NCI-H510A (cell line): Measurements from ENCODE around the gene GGA1.
"Not testable (repeated sequence)": the region's sequence is repeated elsewhere in the genome, so short reads cannot be mapped to it uniquely, and the experiment has no call there.

ENCODE experiments used
- DNase-seq: peaks from one replicate; lab custom pipeline; 2025; lab: John Stamatoyannopoulos, UW

Gene GGA1

GRCh38 chr22:37609240-37610152 lies 862 bp downstream of the GGA1 start:
- no peak for DNase-seq

GRCh38 chr22:37610153-37610475 lies 1.5 kb downstream of the GGA1 start:
- DNase-seq: not testable (repeated sequence)

- DNase-seq: no peak
Observed at GRCh38 chr22:37610480-37611129, 2.0 kb downstream of the GGA1 start.

GRCh38 chr22:37611207-37611606 lies 2.6 kb downstream of the GGA1 start:
- no peak for DNase-seq

DNA sequence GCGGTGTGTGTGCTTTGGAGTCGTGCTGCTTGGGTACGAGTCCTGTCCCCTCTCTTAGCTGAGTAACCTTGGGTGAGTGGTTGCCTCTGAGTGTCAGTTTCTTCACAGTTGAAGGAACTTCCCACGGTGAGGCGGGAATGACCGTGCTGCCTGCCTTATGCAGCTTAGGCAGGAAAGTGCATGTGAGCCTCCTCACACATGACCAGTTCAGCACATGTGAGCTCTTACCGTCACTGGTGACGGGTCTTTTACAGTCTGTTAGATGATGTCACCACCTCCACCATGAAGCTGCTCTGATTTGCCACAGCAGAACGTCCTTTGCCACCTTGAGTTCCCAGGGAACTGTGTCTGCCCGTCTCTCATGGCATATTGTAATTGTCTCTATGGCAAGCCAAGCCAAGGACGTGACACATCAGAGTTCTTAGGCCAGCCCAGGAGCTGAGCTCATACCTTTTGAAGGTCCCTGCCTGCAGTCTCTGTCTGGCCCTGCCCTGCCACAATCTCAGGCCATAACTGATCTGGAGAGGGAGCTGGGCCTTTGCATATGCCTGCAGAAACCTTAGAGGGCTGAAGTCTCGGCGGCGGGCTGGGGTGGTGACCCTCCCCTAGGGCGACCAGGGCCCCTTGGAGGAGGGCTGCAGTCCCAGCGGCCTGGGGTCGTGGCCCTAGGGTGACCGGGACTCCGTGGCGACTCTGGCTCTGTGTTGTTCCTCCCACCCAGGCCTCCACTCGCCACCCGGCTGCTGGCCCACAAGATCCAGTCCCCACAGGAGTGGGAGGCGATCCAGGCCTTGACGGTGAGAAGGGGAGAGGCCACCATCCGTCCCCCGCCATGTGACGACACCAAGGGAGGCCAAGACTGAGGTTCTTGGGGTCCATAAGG lies 7.8 kb downstream of the GGA1 start:
- DNase-seq: no peak

DNA sequence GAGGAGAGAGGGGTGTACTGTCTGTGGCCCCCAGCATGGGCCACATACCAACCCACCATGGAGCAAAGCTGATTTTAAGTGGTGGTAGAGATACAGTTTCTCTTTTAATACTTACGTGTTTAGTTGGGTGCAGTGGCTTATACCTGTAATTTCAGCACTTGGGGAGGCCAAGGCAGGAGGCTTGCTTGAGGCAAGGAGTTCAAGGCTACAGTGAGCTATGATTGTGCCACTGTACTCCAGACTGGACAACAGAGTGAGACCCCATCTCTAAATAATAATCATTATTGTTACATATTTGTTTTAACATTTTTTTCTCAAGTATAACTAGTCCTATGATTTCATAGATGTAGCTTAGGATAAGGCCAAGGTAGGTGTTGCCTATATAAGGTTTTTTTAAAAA lies 8.8 kb downstream of the GGA1 start:
- no peak for DNase-seq

GRCh38 chr22:37618072-37618656 lies 9.5 kb downstream of the GGA1 start:
- DNase-seq: no peak

DNA sequence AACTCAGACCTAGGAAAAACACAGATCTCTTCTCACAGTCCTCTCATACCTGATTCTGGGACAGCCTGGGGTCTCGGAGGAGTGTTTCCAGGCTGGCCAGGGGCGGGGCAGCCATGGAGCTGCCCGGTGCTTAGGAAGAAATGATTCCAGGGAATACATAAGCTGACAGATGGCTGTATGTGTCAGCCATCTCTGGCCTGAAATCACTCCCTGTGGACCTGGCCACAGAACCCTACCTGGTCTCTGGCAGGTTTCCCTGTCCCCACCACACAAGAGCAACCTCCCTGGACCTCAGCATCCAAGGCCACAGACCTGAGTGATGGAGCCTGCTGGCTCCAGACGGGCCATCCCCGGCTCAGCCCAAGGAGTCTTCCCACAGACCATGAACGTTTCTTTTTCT lies 10.0 kb downstream of the GGA1 start:
- DNase-seq: no peak

- no peak for DNase-seq
Observed at GRCh38 chr22:37619991-37620390, 11.4 kb downstream of the GGA1 start.

DNA sequence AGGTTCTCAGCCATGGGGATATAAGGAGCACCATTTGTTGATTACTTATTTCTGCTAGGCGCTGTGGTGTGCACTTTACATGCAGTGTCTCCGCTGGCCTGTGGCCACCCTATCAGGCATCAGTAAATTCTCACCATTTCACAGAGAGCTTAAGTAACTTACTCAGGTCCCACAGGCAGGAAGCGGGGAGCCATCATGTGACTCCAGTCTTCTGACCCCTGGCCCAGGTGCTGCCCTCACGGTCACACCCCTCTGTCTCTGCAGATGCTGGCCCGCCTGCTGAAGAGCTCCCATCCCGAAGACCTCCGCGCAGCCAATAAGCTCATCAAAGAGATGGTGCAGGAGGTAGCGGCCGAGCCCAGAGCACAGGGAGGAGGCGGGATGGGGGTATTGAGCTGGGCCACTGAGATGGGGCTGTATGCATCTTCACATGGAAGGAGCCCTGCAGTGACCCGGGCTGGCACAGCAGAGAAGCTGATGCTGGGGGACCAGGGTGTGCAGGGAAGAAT lies 12.8 kb downstream of the GGA1 start:
- DNase-seq: no peak

GRCh38 chr22:37623075-37624016 lies 14.7 kb downstream of the GGA1 start:
- DNase-seq: no peak

- no peak for DNase-seq
Observed at GRCh38 chr22:37624017-37624365, 15.4 kb downstream of the GGA1 start.

DNA sequence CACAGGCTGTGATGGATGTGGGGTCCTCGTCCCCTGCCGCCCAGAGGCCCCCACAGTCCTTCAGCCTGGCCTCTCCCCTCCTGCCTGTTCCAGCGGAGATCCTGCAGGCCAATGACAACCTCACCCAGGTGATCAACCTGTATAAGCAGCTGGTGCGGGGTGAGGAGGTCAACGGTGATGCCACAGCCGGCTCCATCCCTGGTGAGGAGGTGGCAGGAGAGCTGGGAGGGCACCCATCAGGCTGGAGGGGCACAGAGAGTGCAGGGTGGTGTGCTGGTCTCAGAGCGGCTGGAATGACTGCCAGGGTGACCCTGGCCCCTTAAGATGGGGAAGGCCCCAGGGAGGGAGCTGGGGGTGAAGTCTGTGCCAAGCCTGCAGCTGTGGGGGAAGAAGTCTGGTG lies 16.2 kb downstream of the GGA1 start:
- no peak for DNase-seq

- DNase-seq: no peak
Observed at GRCh38 chr22:37625737-37626136, 17.1 kb downstream of the GGA1 start.

DNA sequence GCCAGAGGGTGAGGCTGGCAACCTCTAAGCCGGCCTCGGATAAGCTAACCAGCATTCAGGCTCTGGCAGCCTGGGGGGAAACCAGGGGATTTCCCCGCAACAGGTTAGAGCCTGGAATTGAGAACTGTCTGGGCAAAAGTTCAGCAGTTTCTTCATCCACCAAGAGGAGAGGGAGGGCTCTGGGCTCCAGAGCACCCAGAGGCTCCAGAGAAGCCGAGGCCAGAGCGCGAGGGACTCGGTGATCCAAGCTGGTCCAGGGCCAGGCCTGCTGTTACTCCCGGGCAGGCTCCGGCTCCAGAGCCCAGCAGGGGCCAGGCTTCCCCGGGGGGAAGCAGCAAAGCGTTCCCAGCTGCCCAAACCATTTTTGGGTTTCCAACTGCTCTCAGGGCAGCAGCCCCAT lies 17.5 kb downstream of the GGA1 start:
- no peak for DNase-seq

DNA sequence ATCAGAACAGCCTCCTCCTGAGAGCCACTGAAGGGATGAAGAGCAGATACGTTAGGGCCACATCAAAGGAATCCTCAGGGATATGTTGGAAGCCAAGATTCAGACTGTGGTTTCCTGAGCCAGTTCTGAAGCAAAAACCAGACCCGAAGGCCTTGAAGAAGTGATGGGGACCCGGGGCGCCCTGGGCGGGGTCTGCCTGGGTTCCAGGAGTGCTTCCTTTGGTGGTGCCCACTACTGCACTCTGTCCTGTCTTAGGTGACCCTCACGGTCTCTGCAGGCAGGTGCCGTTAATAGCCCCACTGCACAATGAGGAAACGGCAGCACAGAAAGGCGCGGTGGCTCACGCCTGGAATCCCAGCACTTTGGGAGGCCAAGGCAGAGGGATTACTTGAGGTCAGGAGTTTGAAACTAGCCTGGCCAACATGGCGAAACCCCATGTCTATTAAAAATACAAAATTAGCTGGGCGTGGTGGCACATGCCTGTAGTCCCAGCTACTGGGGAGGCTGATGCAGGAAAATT lies 18.0 kb downstream of the GGA1 start:
- DNase-seq: no peak

DNA sequence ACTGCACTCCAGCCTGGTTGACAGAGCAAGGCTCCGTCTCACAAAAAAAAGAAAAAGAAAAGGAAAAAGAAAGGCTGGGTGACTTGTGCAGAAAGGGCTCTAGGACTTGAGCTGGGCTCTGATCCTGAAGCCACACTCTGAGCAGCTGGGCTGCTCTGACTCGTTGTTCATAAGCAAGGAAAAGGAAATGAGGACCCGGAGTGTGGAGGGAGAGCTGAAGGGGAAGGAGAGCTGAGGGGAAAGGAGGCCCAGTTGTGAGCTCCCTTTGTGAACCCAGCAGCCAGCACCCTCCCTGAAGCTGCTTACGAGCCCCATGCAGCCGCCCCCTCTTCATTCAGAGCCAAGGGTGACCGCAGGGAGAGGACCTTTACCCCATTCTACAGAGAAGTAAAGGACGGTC lies 18.5 kb downstream of the GGA1 start:
- DNase-seq: no peak

- DNase-seq: no peak
Observed at GRCh38 chr22:37627545-37627944, 18.9 kb downstream of the GGA1 start.

DNA sequence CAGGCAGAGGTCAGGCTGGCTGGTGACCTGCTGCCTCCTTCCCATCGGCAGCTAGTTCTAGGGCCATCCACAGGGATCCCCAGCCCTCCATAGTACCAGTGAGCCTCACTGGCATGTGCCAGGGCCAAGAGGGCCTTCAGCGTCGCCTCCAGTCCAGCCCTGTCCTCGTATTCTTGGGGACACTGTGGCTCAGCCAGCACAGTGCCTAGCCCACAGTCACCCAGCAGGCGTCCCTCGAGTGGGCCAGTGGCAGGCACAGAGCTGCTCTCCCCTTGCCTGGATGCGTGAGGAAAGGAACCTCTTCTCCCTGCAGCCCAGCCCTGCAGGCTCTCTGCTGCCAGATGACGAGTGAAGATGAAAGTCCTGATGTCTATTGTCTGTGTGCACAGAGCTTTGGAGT lies 20.2 kb downstream of the GGA1 start:
- no peak for DNase-seq

- DNase-seq: no peak
Observed at GRCh38 chr22:37629928-37630327, 21.3 kb downstream of the GGA1 start.
